LHCN-M2 (cell line): ENCODE measurements around the gene PADI1. TPM values are rescaled to one million over a fixed set of nuclear protein-coding genes. Genes with fewer than 3 reads are reported as not detected.
"Not testable (repeated sequence)": the region's sequence is repeated elsewhere in the genome, so short reads cannot be mapped to it uniquely, and the experiment has no call there.

ENCODE experiments used
- DNase-seq: peaks from one replicate; pipeline ENCODE4 v3.0.0-alpha.2; 2012; ENCODE audit warnings: low read depth
- total RNA-seq: library from RNA; depleted of rRNA; stranded (reverse); fragments of >200 nt; gene quantifications from 2 replicates; pipeline ENCODE4 v1.2.3, GENCODE V29; 2014

Gene PADI1
- total RNA-seq, 1 experiment from 2014 or later = 1.3 TPM

DNA sequence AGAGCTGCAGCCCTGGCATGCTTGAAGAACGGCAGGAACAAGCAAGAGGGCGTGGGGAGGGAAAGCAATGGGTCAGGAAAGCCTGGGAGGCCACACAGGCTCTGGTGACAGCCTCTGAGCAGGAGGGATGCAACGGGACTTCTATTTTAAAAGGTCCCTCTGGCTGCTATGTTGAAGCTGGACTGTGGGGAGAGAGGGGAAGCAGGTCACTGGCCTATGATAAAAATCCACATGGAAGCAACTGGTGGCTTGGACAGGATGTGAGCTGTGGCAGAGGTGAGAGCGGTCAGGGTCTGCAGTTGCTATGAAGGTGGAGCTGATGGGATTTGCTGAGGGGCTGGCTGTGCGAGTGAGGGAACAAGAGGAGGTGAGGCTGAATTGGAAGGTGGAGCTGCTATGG is 11.2 kb downstream of the PADI1 start:
- no peak for DNase-seq

DNA sequence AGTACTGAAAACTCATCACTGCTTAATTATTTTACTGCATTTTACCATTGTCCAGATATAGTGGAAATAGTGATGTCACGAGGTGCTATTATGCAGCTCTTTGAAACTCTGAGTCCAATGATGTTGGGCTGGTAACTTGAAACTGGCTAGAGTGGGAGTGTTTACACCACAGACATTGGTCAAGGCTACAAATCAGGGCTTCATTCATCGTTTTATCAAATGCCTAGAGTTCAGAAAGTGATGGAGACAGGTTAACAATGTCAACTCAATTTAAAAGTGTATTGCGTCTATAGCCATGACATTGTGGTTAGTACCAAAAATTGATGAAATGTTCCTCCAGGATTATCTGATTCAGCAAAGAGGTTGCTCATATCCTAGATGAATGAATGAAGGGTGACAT is 12.7 kb downstream of the PADI1 start:
- DNase-seq = no peak

DNA sequence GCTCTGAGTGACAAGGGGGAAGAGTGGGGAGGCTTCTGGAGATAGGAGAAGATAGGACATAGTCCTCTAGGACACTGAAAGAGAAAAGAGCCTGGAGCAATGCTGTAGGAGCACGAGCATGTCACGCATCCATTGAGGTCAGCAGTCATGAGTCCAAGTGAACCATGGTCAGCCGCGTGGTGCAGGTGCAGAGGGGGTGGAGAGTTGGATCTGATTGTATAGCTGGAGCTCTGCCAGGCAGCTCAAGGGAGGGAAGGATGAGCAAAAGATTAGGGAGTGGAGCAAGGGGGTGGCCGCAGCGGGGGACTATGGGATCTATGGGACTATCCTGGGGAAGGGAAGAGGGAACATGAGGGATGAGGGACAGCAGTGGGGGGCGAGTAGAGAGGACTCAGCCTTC is 14.0 kb downstream of the PADI1 start:
- no peak for DNase-seq

DNA sequence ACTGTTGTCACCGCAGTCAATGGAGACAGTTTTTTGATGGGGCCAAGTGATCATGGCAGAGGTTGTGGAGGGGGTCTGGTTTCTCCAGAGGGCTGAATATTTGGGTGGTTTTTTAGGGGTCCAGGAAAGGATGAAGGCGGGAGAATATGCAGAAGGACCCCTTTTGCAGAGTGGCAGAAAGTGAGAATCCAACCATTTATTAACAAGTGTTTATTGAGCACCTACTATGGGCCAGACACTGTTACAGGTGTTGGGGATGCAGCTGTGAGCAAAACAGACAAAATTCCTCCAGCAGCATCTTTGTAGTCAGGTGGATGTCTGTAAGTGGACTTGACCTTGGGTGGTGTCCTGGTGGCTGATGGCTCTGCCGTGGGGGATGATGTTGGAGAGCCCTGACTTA is 15.4 kb downstream of the PADI1 start:
- no peak for DNase-seq

DNA sequence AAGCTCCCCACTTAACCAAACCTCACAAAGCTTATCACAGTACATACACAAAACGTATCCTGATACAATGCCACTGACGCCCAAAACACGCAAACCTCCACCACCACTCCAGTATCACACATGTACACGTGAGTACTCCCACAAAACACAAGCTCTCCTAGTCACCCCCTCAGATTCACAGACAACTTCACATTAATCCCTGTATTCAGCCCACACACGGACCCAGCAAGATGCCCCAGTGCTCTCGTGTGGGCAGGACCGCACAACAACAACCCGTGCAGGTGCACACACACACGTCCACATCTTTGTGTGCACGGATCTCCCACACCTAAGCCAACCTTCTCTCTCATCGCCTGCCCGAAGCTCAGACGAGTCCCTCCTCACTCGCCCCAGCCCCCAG is 17.6 kb downstream of the PADI1 start:
- DNase-seq = no peak

DNA sequence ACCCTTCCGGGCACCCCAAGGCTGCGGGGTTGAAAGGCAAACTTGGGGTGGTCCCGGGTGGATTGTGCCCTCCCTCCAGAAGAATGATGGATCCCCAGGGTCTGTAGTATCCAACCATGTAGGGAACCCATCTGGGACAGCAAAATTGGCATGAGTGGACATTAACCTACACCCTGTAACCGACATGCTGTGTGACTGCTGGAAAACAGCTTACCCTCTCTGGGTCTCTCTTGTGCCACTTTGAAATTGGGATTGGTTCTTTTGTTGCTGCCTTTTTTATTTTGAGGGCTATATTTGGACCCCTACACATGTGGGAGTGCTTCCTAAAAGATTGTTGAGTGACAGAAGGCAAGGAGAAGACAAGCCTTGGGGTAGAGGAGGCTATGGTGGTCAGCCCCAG is 19.5 kb downstream of the PADI1 start:
- DNase-seq = no peak

DNA sequence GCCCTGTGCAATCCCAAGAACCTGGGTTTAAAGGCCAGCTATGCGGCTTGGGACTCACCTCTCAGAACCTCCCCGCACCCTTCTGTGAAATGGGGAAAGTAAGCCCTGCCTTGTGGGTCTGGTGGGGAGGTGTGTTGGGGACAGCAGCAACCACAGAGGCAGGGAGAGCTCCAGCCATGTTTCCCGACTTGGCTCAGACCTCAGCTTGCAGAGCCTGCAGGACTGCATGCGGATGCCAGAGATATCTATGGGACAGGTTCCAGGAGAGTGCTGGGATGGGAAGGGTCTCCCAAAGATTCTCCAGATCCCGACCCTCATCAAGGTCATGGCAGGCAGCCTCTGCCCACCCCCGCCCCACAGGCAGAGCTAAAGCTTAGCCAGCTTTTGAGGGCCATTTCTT is 20.2 kb downstream of the PADI1 start:
- no peak for DNase-seq

DNA sequence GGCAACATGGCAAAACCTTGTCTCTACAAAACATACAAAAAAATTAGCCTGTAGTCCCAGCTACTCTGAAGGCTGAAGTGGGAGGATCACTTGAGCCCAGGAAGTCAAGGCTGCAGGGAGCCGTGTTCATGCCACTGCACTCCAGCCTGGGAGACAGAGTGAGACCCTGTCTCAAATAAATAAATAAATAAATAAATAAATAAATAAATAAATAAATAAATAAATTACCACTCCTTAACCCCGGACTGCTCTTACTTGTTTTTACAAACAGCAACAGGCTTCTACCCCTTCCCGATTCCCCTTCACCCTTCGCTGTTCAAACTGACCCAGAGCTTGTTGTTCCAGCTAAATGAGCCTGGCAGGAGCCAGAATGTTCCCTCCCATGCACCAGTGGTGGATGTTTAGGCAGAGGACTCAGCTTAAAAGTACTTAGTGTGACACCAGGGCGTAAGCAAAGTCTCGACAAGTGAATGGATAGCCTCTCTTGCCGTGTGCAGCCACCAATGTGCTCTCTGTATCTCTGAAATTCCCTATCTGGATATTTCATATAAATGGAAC is 22.5 kb downstream of the PADI1 start:
- DNase-seq = no peak

DNA sequence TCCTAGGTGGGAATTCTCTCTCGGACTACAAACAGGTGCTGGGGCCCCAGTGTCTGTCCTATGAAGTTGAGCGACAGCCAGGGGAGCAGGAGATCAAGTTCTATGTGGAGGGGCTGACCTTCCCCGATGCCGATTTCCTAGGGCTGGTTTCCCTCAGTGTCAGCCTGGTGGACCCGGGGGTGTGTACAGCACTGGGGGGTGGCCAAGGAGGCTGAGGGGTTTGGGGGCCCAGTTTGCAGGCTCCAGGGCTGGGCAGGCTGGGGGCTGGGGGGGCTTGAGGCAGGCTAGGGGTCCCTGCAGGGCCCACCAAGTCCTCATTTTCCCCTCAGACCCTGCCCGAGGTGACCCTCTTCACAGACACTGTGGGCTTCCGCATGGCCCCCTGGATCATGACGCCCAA is 23.7 kb downstream of the PADI1 start:
- no peak for DNase-seq

DNA sequence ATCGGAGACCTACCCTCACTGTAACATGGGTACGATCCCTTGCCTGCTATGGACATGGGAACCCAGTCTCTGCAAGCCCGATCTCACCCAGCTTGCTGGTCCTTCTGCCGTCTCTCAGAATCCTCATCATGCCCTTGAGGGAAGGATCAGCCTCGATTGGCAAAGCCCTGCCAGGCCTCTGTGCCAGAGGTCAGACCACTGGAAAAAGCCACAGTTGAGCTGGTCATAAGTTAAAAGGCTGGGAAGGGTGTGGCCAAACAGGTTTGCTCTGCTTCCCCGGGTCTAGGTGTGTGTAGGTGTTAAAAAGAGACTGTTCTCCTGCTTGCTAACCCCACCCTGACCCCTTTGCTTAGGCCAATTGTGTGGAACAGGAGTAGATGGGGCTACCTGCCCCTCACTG is 24.5 kb downstream of the PADI1 start:
- no peak for DNase-seq

DNA sequence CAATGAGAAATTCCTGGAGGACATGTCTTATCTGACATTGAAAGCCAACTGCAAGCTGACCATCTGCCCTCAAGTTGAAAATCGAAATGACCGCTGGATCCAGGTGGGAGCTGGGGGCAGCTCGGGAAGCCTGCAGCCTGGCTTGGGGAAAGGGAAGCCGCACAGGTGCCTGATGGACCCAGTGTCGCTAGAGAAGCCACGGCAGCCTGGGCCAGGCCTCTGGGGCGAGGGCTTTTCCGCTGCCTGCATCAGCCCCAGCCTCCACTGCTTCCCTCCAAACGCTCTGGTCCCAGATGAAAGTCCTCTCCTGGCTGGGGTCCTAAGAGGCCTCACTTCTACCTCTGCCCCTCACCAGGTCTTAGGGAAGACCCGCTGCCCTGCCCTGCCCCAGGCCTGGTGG is 25.2 kb downstream of the PADI1 start:
- no peak for DNase-seq

DNA sequence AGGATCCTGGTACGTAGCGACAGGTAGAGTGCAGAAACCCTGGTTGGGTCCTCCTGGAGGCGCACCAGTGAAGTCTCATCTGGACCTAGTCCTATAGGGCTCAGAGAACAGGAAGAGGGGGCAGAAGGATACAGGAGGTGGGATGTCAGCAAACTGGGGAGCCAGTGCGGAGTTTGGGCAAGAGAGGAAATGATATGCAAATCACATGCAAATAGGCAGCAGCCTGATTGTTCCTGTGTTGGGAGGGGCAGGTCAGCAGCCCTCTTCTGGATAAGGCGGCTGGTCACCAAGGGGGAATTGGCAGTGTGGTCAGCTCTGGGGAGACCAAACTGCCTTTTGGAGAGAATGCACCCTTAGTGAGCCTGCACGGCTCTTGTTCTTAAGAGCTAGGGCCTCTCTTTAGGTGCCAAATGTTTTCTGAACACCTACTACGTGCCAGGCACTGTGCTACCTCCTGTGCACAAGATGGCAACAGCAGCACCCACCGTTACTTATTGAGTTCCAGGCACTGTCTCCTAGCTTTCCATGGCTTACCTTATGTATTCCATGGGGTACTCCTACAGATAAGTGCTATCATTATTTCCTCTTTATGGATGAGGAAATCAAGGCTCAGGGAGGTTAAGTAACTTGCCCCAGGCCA is 25.9 kb downstream of the PADI1 start:
- DNase-seq = no peak

DNA sequence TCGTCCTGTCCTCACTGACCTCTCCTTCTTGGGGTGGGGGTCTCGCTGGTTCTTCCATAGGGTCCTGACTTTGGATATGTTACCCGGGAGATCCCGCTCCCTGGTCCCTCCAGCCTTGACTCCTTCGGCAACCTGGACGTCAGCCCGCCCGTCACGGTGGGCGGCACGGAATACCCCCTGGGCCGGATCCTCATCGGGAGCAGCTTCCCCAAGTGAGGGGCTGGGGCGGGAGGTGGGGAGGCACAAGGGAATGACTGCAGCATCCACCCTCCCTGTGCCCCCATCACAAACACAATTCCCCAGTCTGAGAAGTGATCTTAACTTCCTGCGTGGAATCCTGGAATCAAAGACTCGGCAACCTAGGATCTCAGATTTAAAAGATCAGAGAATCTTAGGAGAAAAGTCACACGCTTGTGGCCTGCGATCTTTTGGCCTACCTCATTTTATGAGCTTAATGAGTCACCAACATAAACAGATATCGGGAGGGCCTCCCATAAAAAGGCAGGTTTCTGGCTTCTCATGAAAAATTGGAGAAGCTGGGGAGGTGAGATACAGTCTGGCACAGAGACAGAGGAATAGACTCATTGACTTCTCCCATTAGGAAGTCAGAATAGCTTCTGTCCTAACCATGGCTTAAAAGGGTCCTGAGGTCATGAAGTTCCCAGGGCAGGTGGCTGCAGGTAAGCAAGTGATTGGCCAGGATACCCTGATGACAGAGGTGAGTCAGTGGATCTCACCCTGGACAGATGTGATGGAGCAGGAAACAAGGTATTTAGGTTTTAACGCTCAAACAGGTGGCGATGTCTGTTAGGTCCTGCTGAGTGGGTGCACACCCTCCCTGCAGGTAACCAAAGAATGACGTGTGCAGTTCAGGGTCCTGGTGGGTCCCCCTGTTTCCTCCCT is 28.1 kb downstream of the PADI1 start:
- DNase-seq = peak; percentile 91

DNA sequence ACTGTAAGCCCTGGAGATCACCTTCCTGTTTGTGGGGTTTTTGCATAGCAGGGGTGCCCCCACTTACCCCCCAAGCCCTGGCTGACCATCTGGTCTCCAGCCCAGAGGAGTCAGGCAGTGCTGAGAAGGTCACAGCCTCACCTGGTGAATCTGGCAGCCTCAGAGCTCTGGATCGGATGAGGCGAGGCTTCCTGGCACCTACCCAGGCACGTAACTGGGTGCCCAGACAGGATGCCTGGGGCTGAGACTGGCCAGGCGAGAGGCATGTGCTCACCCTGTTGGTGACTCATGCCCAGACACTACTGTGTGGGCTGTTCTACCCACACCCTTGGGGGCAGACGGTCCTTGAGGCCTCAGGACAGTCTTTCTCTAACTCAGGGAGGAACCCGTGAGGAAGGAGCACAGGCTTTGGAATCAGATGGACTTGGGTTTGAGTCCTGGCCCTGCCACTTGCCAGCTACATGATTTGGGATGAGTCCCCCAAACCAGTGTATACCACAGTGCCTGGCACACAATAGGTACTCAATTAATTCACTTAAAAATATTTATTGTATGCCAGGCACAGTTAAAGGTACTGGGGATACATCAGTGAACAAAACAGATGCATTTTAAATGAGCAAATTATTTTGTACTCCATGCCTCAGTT is 28.9 kb downstream of the PADI1 start:
- peak; percentile 95 for DNase-seq

DNA sequence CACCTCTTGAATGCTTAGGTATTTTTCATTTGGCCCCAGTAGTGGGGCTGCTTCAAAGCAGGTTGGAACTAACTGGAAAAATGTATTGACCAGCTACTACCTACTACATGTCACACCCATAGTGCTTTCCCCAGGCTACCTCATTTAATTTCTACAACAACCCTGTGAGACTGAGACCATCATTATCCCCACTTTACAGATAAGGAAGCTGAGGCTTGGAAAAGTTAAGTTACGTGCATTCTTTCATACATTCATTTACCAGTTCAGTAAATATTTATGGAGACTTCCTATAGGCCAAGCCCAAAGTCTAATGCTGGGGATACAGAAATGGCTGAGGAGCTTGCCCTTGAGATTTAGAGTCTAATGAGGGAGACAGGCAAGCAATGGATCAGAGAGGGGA is 29.5 kb downstream of the PADI1 start:
- DNase-seq = no peak

DNA sequence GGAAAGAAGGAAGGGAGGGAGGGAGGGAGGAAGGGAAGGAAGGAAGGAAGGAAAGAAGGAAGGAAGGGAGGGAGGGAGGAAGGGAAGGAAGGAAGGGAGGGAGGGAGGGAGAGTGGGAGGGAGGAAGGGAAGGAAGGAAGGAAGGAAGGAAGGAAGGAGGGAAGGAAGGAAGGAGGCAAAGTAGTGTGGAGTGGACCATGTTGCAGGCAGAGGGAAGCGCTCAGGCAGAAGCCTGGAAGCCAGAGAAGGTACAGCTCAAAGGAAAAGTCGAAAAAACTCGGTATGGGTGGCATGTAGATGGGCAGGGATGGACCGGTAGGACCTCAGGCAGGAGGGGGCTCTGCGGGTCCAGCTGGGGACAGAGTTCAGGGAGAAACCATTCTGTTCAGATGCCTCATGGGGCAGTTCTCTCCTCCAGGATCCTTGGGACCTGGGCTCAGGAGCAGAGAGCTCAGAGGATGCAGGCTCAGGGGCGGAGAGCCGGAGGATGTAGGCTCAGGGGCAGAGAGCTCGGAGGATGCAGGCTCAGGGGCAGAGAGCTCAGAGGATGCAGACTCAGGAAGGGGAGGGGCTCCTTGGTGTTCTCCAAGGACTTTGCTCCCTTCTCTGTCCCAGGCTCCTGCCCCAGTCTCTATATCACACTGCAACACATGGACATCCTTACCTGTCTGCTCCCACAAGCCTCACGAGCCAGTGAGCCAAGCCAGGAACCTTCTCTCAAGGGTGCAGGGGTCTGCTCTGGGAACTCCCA is 30.4 kb downstream of the PADI1 start:
- DNase-seq = no peak

DNA sequence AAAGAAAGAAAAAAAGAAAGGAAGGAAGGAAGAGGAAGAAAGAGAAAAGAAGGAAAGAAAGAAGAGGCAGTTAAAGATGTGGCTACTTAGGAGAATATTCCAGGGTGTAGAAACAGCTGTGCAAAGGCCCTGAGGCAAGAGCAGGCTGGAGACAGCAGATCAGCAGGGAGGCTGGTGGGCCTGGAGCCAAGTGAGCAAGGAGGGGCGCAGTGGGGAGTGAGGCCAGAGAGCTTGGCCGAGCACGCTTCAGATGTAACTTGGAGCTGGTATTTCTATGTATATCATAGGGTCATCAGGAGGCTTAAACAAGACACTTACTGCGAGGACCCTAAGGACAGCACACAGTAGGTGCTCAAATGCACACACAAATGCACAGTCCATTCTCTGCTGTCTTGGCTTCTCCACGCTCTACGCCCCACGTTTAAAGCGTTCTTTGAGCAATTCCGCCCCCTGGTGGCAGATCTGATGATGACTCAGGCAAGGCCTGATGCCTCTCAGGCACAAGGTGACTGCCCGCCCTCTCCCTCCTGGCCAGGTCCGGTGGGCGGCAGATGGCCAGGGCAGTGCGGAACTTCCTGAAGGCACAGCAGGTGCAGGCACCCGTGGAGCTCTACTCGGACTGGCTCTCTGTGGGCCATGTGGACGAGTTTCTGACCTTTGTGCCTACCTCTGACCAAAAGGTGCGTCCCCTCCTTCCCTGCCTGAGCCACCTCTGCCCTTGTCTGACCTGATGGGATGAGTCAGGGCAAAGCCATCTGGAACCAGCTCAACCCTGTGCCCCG is 32.0 kb downstream of the PADI1 start:
- DNase-seq = peak; percentile 85

DNA sequence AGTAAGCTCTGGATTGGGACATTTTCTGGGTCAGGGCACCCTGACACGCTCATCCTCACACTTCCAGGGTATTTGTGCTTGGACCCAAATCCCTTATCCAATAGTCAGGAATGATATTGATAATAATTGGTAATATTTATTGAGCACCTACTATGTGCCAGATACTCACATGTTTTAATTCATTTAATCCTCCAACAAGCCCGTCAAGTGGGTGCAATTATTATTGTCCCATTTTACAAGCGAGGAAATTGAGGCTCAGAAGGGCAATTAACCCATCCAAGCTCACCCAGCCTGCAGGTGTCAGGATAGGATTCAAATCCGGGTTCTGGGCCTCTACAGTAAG is 32.6 kb downstream of the PADI1 start:
- no peak for DNase-seq

DNA sequence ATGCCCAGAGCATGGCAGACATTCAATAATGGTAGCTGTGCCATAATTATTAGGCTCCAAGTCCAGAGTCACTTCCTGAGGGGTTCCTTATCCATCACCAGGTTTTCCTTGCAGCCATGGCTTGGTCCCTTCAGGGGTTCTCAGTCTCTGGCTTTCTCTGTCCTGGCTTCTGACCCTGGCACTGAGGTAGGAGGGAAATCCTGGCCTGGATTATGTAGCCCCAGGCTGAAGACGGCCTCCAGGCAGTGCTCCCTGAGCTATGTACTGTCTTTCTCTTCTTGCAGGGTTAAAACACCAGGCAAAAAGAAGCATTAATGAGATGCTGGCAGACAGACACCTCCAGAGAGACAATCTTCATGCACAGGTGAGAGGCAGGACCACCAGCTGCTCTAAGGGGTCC is 34.5 kb downstream of the PADI1 start:
- peak; percentile 94 for DNase-seq

DNA sequence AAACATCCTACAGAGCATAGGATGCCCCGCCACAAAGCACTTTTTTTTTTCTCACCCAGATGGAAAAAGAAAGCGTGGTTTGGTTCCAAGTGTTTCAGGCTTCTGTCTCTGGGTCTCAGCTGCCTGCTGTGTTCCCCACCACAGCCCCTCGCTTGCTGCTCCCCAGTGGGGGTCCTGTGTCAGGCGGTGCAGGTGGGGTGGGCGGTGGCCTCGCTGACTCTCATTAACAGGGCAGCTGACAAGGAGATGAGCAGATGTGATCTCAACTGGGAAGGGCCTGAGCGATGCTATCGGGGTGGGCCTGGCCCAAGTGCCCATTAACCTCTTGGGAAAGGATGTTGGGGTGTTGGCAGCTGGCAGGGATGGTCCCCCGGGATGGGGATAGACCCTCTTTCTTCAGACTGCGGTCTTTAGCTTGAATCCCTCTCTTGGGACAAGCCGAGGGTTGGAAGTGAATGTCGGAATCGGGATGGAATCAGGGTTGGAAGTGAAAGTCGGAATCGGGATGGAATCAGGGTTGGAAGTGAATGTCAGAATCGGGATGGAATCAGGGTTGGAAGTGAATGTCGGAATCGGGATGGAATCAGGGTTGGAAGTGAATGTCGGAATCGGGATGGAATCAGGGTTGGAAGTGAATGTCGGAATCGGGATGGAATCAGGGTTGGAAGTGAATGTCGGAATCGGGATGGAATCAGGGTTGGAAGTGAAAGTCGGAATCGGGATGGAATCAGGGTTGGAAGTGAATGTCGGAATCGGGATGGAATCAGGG is 36.3 kb downstream of the PADI1 start:
- DNase-seq = not testable (repeated sequence)
